GM18519 (cell line): ENCODE results near the gene SHLD2.
"Not testable (repeated sequence)": the region's sequence is repeated elsewhere in the genome, so short reads cannot be mapped to it uniquely, and the experiment has no call there.

Source experiments
- ATAC-seq: cut with Tn5 transposase; IDR thresholded peaks from one replicate; pipeline ENCODE4 v1.9.1; 2021; ENCODE audit warnings: mild to moderate bottlenecking, moderate library complexity; ENCODE audit not compliant: unreplicated experiment, low FRiP score

SHLD2 gene

GRCh38 chr10:87134440-87134839, 39.4 kb downstream of the SHLD2 start:
- ATAC-seq, result not testable (repeated sequence)

DNA sequence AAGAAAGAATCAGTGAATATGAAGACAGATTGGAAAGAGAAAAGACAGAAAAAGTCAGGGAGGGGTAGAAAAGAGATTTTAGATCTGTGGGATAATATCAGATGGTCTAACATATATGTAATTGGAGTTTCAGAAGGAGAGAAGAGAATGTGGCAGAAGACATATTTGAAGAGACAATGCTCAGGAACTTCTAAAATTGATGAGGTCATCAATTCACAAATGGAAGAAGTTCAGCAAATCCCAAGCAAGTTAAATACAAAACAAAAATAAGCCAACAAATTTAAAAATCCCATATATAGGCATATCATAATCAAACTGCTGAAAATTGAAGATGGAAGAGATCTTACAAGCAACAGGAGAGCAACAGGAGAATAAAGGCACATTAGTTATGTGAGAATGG, 42.5 kb downstream of the SHLD2 start:
- ATAC-seq, result not testable (repeated sequence)

- ATAC-seq, result not testable (repeated sequence)
Measured at GRCh38 chr10:87142230-87143108, 47.5 kb downstream of the SHLD2 start.

GRCh38 chr10:87143109-87143418, 48.1 kb downstream of the SHLD2 start:
- not testable (repeated sequence) for ATAC-seq

DNA sequence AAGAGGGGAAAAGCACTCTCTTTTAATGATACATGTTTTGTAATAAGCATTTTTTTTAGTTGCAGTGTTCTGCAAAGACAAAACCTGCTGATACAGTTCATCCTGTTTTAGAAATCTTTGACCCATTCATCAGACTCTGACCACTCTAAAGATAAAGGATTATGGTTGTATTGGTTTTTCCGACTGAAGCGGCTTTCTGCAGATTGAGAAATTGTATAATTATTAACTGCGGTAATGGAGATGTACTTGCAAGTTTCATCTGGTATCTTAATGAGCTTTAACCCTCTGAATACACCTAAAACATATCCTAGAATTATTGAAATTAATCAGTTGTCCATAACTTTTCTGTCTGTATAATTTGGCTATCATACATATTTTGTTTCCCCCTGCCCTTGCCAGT, 50.6 kb downstream of the SHLD2 start:
- ATAC-seq, result not testable (repeated sequence)

DNA sequence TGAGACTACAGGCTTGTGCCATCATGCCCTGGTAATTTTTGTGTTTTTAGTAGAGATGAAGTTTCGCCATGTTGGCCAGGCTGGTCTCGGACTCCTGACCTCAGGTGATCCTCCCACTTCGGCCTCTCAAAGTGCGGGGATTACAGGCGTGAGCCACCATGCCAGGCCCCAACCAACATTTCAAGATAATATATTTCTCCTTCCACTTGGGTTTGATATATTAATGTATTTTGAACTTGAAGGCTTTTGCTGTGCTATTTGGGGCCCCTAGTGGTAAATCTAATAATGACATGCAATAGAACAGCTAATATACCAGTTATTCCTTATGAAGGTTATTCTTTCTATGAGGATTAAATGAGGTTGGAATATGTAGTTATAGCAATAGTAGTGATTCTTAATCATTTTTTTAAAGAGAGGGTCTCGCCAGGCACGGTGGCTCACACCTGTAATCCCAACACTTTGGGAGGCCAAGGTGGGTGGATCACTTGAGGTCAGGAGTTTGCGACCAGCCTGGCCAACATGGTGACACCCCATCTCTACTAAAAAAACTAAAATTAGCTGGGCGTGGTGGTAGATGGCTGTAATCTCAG, 54.1 kb downstream of the SHLD2 start:
- not testable (repeated sequence) for ATAC-seq

DNA sequence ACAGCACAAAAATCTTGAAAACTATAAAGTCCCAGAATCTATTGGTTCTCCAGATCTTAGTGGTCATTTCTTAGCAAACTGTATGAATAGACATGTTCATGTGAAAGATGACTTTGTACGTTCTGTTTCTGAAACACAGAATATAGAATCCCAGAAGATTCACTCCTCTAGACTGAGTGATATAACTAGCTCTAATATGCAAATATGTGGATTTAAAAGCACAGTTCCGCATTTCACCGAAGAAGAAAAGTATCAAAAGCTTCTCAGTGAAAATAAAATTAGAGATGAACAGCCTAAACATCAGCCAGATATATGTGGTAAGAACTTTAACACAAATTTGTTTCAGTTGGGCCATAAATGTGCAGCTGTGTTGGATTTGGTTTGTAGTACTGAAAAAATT, 56.5 kb downstream of the SHLD2 start:
- ATAC-seq, result not testable (repeated sequence)

GRCh38 chr10:87156841-87157240, 61.8 kb downstream of the SHLD2 start:
- ATAC-seq, result not testable (repeated sequence)

DNA sequence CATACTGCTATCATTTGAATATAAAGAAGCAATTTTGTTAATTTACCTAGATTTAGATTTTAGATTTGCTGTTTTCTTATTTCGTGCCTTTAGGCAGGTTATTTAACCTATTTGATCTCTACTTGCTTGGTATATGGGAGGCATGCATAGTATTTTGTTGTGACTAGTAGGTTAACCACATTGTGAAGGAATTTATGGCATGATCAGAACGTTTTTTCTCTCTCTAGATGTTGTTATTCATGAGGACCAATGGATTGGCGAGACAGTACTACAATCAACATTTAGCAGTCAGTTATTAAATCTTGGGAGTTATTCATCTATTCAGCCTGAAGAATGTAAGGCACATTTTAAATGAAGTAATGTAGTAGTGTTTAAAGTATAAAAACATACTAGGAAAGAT, 62.8 kb downstream of the SHLD2 start:
- ATAC-seq, result not testable (repeated sequence)

- not testable (repeated sequence) for ATAC-seq
Measured at GRCh38 chr10:87162703-87163293, 67.8 kb downstream of the SHLD2 start.

- ATAC-seq, result not testable (repeated sequence)
Measured at GRCh38 chr10:87163414-87163813, 68.4 kb downstream of the SHLD2 start.

DNA sequence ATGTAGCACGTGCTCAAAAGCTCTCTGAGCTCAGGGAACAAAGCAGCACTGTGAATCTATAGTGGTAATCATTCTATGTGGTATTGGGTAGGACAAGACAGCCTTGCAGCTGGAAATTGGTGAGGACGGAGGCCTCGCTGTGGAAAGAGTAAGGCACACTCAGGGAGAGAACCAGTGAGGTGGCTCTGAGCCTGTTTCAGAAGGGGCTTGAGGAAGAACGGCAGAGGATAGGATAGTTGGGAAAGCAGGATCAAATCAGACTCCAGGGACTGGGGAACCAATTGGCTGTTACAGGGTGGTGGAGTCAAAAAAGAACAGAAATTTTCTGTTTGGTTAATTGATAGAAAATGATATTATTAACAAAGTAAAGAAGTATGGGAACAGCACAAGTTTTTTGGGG, 74.9 kb downstream of the SHLD2 start:
- not testable (repeated sequence) for ATAC-seq

- ATAC-seq, result not testable (repeated sequence)
Measured at GRCh38 chr10:87170705-87171104, 75.7 kb downstream of the SHLD2 start.

- not testable (repeated sequence) for ATAC-seq
Measured at GRCh38 chr10:87171670-87172069, 76.7 kb downstream of the SHLD2 start.

DNA sequence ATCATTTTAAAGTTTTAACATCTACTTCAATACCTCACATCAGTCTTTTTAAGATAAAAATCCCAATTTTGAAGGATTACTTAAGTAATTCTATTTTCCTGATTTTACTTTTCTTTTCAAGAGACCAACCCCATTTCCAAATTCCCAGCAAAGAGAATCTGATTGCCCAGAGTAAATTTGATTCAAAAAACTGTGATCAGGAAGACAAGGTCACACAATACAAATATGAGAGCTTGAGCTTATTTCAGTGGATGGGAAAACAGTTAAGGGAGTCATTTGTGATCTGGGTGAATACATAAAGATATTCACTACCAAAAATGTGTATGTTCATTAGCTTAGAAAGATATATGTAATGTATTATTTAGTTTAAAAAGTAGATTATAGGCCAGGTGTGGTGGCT, 77.2 kb downstream of the SHLD2 start:
- ATAC-seq, result not testable (repeated sequence)

- not testable (repeated sequence) for ATAC-seq
Measured at GRCh38 chr10:87177587-87177986, 82.6 kb downstream of the SHLD2 start.

- ATAC-seq, result not testable (repeated sequence)
Measured at GRCh38 chr10:87184421-87184820, 89.4 kb downstream of the SHLD2 start.

DNA sequence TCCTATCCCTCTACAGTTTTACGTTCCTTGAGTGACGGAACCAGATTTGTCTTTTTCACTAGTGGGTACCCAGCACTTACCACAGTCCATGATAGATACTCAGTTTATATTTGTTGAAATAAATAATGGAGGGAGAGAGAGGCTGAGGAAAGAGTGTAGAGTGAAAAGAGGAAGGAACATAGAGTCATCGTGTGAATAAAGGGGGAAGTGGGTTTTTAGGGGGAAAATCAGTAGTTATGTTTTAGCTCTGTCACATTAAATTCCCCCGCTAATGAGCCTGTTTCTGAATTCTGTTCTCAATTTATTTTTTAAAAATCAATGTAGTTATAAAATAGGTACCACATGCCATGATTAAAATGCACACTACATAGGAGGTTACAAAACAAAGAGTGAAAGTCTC, 91.0 kb downstream of the SHLD2 start:
- ATAC-seq, result not testable (repeated sequence)

DNA sequence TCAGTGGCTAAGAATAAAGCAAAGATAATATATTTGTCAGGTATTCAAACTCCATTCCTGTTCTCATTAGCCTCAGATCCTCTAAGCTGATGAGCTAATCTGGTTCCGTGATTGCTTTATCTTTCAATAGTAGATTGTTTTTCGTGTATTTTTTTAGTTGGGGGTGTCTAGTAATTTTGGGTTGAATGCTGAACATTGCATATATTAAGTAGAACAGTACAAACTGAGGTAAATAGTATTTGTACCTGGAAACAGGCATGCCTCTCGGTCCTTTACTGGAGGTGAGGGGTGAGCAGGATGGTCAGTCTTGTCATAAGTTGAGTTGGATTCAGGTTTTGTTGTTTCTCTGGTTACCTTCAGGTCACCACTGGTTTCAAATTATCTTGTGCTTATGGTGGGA, 92.6 kb downstream of the SHLD2 start:
- ATAC-seq, result not testable (repeated sequence)

DNA sequence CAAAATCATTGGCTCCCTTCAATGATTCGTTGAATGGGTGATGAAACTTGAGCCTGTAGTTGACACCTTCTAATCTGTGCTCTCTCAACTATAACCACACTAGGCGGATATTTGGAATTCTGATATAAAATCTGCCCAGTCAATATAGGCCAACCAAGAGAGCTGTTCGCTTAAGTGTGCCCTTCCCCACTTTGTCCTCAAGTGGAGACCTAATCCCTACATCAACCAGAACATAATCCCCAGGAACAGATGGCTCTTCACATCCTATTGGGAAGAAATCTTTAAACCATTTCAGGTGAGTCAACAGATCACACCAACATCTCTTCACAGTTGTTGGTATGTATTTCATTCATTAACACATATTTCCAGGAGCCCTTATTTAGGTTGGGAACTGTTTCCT, 96.8 kb downstream of the SHLD2 start:
- not testable (repeated sequence) for ATAC-seq

DNA sequence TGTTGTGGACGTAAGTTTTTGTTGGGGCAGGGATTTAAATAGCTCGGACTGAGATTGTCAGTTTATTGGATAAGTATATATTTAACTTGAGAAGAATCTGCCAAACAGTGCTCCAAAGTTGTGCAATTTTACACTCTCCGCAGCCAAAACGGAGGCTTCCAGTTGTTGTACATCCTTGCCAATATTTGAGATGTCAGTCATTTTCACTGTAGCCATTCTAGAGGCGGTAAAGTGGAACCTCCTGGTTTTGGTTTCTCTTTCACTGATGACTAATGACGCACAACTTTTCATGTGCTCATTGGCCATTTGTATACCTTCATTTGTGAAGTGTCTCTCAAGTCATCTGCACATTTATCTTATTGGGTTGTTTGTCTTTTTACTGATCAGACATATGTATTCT, 105.9 kb downstream of the SHLD2 start:
- ATAC-seq, result not testable (repeated sequence)
